Pancreas (tissue), 10 donors: ENCODE measurements around the gene HEATR9. TPM values are rescaled to one million over a fixed set of nuclear protein-coding genes. Genes with fewer than 3 reads are reported as not detected.

Source experiments
- ATAC-seq, 4 donors: fragments of 200-7000 bp; cut with Tn5 transposase; one replicate each; pipeline versions ENCODE4 v1.8.0 to v1.9.1; 2020; ENCODE audit warnings: mild to moderate bottlenecking in 4 of 4, moderate library complexity in 4 of 4
- DNase-seq, 6 donors: peaks; one replicate each; pipeline ENCODE4 v3.0.0-alpha.2; 2020
- FAIRE-seq: peaks from 2 replicates; lab custom pipeline; 2012; peaks lifted over from hg19 to GRCh38; lab: Jason Lieb, UNC
- H3K27ac ChIP-seq, 4 donors: fragments of 200-600 bp; sonication (generic); 1 replicate in 3 of 4; 2 replicates in 1 of 4; pipeline versions ENCODE4 v1.5.0 to v1.8.0; 2020
- H3K27me3 ChIP-seq, 4 donors: fragments of 200-600 bp; one replicate each; pipeline ENCODE4 v1.8.0; 2021
- H3K36me3 ChIP-seq, 3 donors: fragments of 200-600 bp; sonication (generic) in 1 of 3; one replicate each; pipeline versions ENCODE4 v1.5.0 to v1.8.0; 2020 to 2021
- H3K4me1 ChIP-seq, 3 donors: fragments of 200-600 bp; one replicate each; pipeline ENCODE4 v1.8.0; 2021
- H3K4me3 ChIP-seq, 4 donors: fragments of 200-600 bp; sonication (generic) in 2 of 4; one replicate each; pipeline versions ENCODE4 v1.5.0 to v1.8.0; 2020 to 2021
- H3K9me3 ChIP-seq, 4 donors: fragments of 200-600 bp; one replicate each; pipeline ENCODE4 v1.8.0; 2021
- CTCF ChIP-seq, 4 donors: fragments of 200-600 bp; sonication (generic) in 3 of 4; IDR thresholded peaks; one replicate each; pipeline versions ENCODE4 v1.5.0 to v1.8.0; 2021; ENCODE audit warnings: antibody characterized with exemption in 4 of 4
- WGBS, 2 donors: extraction: QIAGEN DNeasy Blood & Tissue Kit; methylation state at CpG; one replicate each; pipeline ENCODE4 v1.1.7; 2013; 5-methylcytosine and 5-hydroxymethylcytosine counted together
- intact Hi-C, 3 donors: fragments of 100-400 bp; cut with DNase I; formaldehyde crosslinking; loops; one replicate each; pipeline versions ENCODE4 v1.11.1 to v1.14.2; 2022
- polyA plus RNA-seq, 2 donors: library from polyadenylated mRNA; stranded (reverse); fragments of 200-250 nt; gene quantifications; one replicate each; pipeline ENCODE4 v1.2.3, GENCODE V29; 2013
- total RNA-seq, 6 donors: library from RNA; stranded (reverse); fragmentation: NEBNext Ultra II Directional in 4 of 6; extraction: Animal tissue kit (Norgen Biotek cat#: 25700) in 4 of 6; gene quantifications; one replicate each; pipeline versions ENCODE4 v1.2.1 to v1.2.4, GENCODE V29; 2021 to 2023
- donor health status: healthy with polysubstance abuse.
- donor health status: DM: no; HTN: no; CAD: no; lungs with moderate emphysema.
- donor health status: DM: no; HTN: no; CAD: no.
- donor health status: control.
- donor health status: control.
- donor health status: Bipolar disorder and iron deficiency.
- donor health status: DM: yes; HTN: yes; CAD: no.
- donor health status: DM: no; HTN: no; CAD: no.
- donor health status: DM: no; HTN: no; CAD: no.
- donor health status: DM: yes; HTN: yes; CAD: no.

HEATR9 gene
- total and polyA plus RNA-seq, 8 donors = not detected

- no peaks in the 10 kb centered on the region for H3K27me3 ChIP-seq
- no peak for ATAC-seq
- H3K4me1 ChIP-seq = peaks cover 14 to 29% (median 26%) of the 10 kb centered on the region in 3 donors
- DNase-seq = no peak
- FAIRE-seq = no peak
- 93 to 95% methylated on average over 5 of the region's 5 CpGs for WGBS, 2 donors
- intact Hi-C loops = no loop called here
- no peak overlapping the region for H3K4me3 ChIP-seq
- H3K36me3 ChIP-seq = peaks cover 0 to under 1% (median 0%) of the 10 kb centered on the region in 3 donors
- H3K9me3 ChIP-seq = no peaks in the 10 kb centered on the region
- no peak for TF ChIP-seq CTCF (IDR thresholded peaks at IDR 0.05)
- H3K27ac ChIP-seq = no peak overlapping the region
These were observed 56.2 kb downstream of the HEATR9 start for GRCh38 chr17:35812456-35812855.

- H3K9me3 ChIP-seq = no peaks in the 10 kb centered on the region
- intact Hi-C loops = no loop called here
- no peak for FAIRE-seq
- H3K27me3 ChIP-seq = no peaks in the 10 kb centered on the region
- 76 to 77% methylated on average over 6 of the region's 6 CpGs for WGBS, 2 donors
- peaks cover 8 to 22% (median 19%) of the 10 kb centered on the region in 3 donors for H3K4me1 ChIP-seq
- no peak for DNase-seq
- no peak overlapping the region for H3K4me3 ChIP-seq
- H3K27ac ChIP-seq = no peak overlapping the region
- H3K36me3 ChIP-seq = no peaks in the 10 kb centered on the region
- no peak for ATAC-seq
- TF ChIP-seq CTCF (IDR thresholded peaks at IDR 0.05) = no peak
These were observed 56.9 kb downstream of the HEATR9 start for GRCh38 chr17:35811759-35812158.

- Histone ChIP-seq H3K4me3 (peak overlapping the region; percentile 59 to 82 (median 72)), H3K4me1 (peaks cover 8 to 22% (median 19%) of the 10 kb centered on the region in 3 donors), H3K27ac (peak overlapping the region; percentile 75 to 92 (median 89)), H3K36me3 (no peaks in the 10 kb centered on the region), H3K9me3 (no peaks in the 10 kb centered on the region), H3K27me3 (no peaks in the 10 kb centered on the region)
- FAIRE-seq (no peak), ATAC-seq (peak; percentile 11 to 20 (median 15)), DNase-seq (no peak)
- no peak for TF ChIP-seq CTCF (IDR thresholded peaks at IDR 0.05)
- intact Hi-C loops = no loop called here
- 0 to 1% methylated on average over 20 to 24 of the region's 24 CpGs for WGBS, 2 donors
These were observed 58.7 kb downstream of the HEATR9 start for GRCh38 chr17:35809855-35810461.

- no peaks in the 10 kb centered on the region for H3K27me3 ChIP-seq
- no peaks in the 10 kb centered on the region for H3K9me3 ChIP-seq
- peak within 1 kb of the TSS; percentile 59 to 82 (median 72) for H3K4me3 ChIP-seq
- FAIRE-seq (no peak), ATAC-seq (peak; percentile 94 to 98 (median 96)), DNase-seq (peak; percentile 92 to 97 (median 96))
- intact Hi-C loops = no loop called here
- 1% methylated on average over 65 to 71 of the region's 71 CpGs for WGBS, 2 donors
- H3K27ac ChIP-seq = peak within 1 kb of the TSS; percentile 75 to 92 (median 89)
- H3K36me3 ChIP-seq = no peaks in the 10 kb centered on the region
- TF ChIP-seq CTCF (IDR thresholded peaks at IDR 0.05) = peak; percentile 24 to 60 (median 50)
- H3K4me1 ChIP-seq = peaks cover 8 to 22% (median 19%) of the 10 kb centered on the region in 3 donors
These were observed 59.5 kb downstream of the HEATR9 start, which contains the start of gene TAF15 for GRCh38 chr17:35808962-35809854. TSS of gene TAF15 (plus strand) at chr17:35809484. CDS start at chr17:35809570, 86 bp downstream.
